Mesendoderm (in vitro differentiated cells): ENCODE measurements around the gene NEUROG3.
A peak's percentile ranks its signal among the peaks of the same experiment; 100 is the strongest.

Experiments used
- DNase-seq: peaks from one replicate; pipeline ENCODE4 v3.0.0; 2013
- H2AK5ac ChIP-seq: 2 replicates; pipeline ENCODE4 v1.6.1; 2013; ENCODE audit warnings: low read length, inconsistent platforms
- H2BK120ac ChIP-seq: 2 replicates; pipeline ENCODE4 v1.6.1; 2013; ENCODE audit warnings: low read depth, mild to moderate bottlenecking, low read length, moderate library complexity, mixed read lengths
- H2BK15ac ChIP-seq: replicated peaks from 2 replicates; pipeline ENCODE4 v1.6.1; 2013; ENCODE audit warnings: low read depth, mild to moderate bottlenecking, moderate library complexity
- H2BK5ac ChIP-seq: 2 replicates; pipeline ENCODE4 v1.6.1; 2013; ENCODE audit warnings: low read length, inconsistent platforms
- H3K18ac ChIP-seq: 2 replicates; pipeline ENCODE4 v1.6.1; 2013; ENCODE audit warnings: mild to moderate bottlenecking, low read length, mixed read lengths
- H3K23ac ChIP-seq: one replicate; pipeline ENCODE4 v1.6.1; 2013; ENCODE audit warnings: low read length
- H3K27ac ChIP-seq: 2 replicates; pipeline ENCODE4 v1.5.1; 2013; ENCODE audit warnings: low read depth, mild to moderate bottlenecking, inconsistent platforms, low read length, moderate library complexity
- H3K27me3 ChIP-seq: 2 replicates; pipeline ENCODE4 v1.6.1; 2013; ENCODE audit warnings: low read length, control low read depth, mild to moderate bottlenecking, inconsistent platforms; ENCODE audit not compliant: insufficient read depth, poor library complexity
- H3K36me3 ChIP-seq: 2 replicates; pipeline ENCODE4 v1.6.1; 2013; ENCODE audit warnings: low read length, inconsistent platforms; ENCODE audit not compliant: control insufficient read depth, insufficient read depth
- H3K4ac ChIP-seq: one replicate; pipeline ENCODE4 v1.6.1; 2013; ENCODE audit warnings: low read depth, mild to moderate bottlenecking, low read length, moderate library complexity
- H3K4me1 ChIP-seq: 2 replicates; pipeline ENCODE4 v1.6.1; 2013; ENCODE audit warnings: low read depth, low read length, inconsistent platforms; ENCODE audit not compliant: control insufficient read depth
- H3K4me2 ChIP-seq: 2 replicates; pipeline ENCODE4 v1.6.1; 2013; ENCODE audit warnings: low read length
- H3K4me3 ChIP-seq: 2 replicates; pipeline ENCODE4 v1.5.1; 2013; ENCODE audit warnings: mild to moderate bottlenecking, low read length
- H3K56ac ChIP-seq: one replicate; pipeline ENCODE4 v1.6.1; 2013; ENCODE audit warnings: low read length
- H3K79me1 ChIP-seq: 2 replicates; pipeline ENCODE4 v1.6.1; 2013; ENCODE audit warnings: low read length, inconsistent platforms
- H3K79me2 ChIP-seq: 2 replicates; pipeline ENCODE4 v1.6.1; 2013; ENCODE audit warnings: mild to moderate bottlenecking, low read length; ENCODE audit not compliant: control insufficient read depth, insufficient read depth
- H3K9ac ChIP-seq: 2 replicates; pipeline ENCODE4 v1.6.1; 2013; ENCODE audit warnings: low read length, inconsistent platforms
- H4K5ac ChIP-seq: one replicate; pipeline ENCODE4 v1.6.1; 2013; ENCODE audit warnings: low read length
- H4K8ac ChIP-seq: one replicate; pipeline ENCODE4 v1.6.1; 2013; ENCODE audit warnings: low read depth, mild to moderate bottlenecking, control low read depth, low read length, moderate library complexity
- WGBS: extraction: QIAGEN DNeasy Blood & Tissue Kit; methylation state at CpG from one replicate; pipeline ENCODE4 v1.1.7; 2013; ENCODE audit warnings: low lambda C conversion rate, missing lambda C conversion rate; ENCODE audit not compliant: insufficient coverage; ENCODE audit errors: extremely low coverage; 5-methylcytosine and 5-hydroxymethylcytosine counted together

The NEUROG3 gene

DNA sequence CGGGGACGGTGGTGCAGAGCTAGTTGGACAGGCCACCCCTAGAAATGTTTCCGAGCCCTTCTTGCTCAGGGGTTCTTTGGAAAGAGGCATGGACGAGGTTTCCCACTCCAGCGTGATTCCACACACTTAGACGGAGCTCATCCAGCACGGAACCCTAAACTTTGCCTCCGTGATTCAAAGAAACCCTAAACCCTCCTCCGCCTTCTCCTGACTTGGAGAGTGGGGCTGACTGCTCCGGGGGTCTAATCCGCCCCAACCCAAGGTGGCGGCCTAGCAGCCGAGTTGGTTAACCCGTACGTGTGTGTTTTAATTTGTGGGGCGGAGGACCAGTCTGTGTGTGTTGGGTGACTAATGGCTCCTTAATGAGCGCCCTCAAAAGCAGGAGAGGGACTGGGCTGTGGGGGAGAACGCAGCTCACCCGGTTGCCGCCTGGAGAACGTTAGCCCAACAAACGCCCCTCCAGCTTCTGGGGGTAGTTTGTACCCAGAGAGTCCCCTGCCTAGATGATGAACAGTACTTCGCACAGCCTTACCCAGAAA lies 3.8 kb downstream of the NEUROG3 start:
- H3K27me3 ChIP-seq: peaks cover 85% of the 10 kb centered on the region
- H4K8ac ChIP-seq: no peak overlapping the region
- H2BK5ac ChIP-seq: no peak overlapping the region
- H3K4ac ChIP-seq: no peak overlapping the region
- no peaks in the 10 kb centered on the region for H3K36me3 ChIP-seq
- no peak for DNase-seq
- H3K56ac ChIP-seq: no peak overlapping the region
- no peak overlapping the region for H2AK5ac ChIP-seq
- H3K4me2 ChIP-seq: no peak overlapping the region
- no peak overlapping the region for H3K23ac ChIP-seq
- H3K9ac ChIP-seq: no peak overlapping the region
- H3K79me2 ChIP-seq: no peaks in the 10 kb centered on the region
- H3K79me1 ChIP-seq: no peaks in the 10 kb centered on the region
- no CpG with 5 or more reads among the region's 23 CpGs for WGBS
- no peak overlapping the region for H4K5ac ChIP-seq
- no peak overlapping the region for H3K4me3 ChIP-seq
- H3K27ac ChIP-seq: no peak overlapping the region
- no peak overlapping the region for H2BK15ac ChIP-seq
- H3K18ac ChIP-seq: no peak overlapping the region
- no peaks in the 10 kb centered on the region for H3K4me1 ChIP-seq
- no peak overlapping the region for H2BK120ac ChIP-seq

DNA sequence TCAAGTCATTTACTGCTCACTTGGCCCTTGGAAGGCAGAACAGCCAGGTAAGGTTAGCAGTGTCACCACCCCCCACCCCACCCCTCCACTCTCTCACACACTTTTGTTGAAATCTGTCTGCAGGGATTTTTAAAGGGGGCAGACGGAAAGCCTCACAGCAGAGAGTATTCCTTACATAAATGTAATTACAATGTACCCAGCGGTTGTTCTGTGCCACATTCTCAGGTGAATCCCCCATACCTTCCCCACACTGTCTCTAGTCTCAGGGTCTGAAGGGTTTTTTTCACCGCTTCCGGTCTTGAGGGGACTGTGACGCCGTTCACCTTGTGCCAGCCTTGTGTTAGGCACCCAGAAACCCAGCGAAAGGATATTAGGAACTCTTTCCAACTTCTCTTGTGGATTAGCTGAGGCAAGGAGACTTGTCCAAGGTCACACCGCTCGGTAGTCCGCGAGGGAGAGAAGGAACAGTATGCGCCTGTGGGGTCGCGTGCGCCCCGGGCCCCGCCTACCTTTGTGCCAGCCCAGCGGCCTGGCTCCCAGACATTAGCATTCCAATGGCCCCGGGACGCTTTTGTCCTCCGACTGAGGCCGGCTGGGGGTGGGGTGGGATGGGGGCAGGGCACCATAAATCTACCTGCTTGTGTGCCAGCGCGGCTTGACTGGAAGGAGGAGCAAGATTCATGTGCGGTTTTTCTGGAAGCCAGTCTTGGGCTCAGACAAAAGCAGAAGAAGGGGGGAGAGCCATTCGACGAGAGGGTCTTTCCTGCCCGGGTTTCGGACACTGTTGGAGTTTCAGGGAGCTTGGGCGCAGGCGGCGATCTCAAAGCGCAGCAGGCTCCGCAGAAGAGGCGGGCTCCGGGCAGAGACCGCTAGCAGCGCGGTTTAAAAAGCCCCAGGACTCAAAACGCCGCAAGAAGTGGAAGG lies 4.5 kb downstream of the NEUROG3 start:
- Histone ChIP-seq H3K9ac (no peak overlapping the region), H3K23ac (no peak overlapping the region), H3K36me3 (no peaks in the 10 kb centered on the region), H2BK120ac (no peak overlapping the region), H3K56ac (no peak overlapping the region), H2AK5ac (no peak overlapping the region), H3K4me2 (no peak overlapping the region), H3K27ac (no peak overlapping the region), H2BK5ac (no peak overlapping the region), H4K5ac (no peak overlapping the region), H3K4me1 (no peaks in the 10 kb centered on the region), H4K8ac (no peak overlapping the region), H3K4ac (no peak overlapping the region), H3K79me1 (no peaks in the 10 kb centered on the region), H3K79me2 (no peaks in the 10 kb centered on the region), H3K27me3 (peaks cover 83% of the 10 kb centered on the region), H2BK15ac (no peak overlapping the region), H3K4me3 (no peak overlapping the region), H3K18ac (no peak overlapping the region)
- no peak for DNase-seq
- WGBS: no CpG with 5 or more reads among the region's 41 CpGs

DNA sequence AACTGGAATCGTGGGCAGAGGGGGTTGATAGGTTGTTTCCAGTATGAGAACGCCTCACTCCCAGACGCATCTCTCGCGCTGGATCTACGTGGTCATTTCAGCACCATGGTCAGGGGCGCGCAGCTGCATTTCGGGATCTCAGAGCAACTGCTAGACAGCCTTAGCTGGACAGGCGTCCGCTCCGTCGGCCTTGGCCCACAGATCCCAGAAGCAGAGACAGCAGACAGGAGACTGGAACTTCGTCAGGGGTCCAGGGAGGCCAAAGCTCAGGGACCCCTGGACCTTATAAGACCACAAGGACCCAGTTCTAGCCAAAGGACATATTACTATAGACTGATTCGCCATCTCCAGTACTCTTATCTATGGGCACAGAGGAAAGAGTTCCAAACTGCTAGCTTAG lies 5.3 kb downstream of the NEUROG3 start:
- Histone ChIP-seq H3K4me2 (no peak overlapping the region), H4K8ac (no peak overlapping the region), H3K27ac (no peak overlapping the region), H2BK5ac (no peak overlapping the region), H3K4ac (no peak overlapping the region), H3K4me1 (no peaks in the 10 kb centered on the region), H2AK5ac (no peak overlapping the region), H3K79me2 (no peaks in the 10 kb centered on the region), H3K27me3 (peaks cover 79% of the 10 kb centered on the region), H2BK120ac (no peak overlapping the region), H3K36me3 (no peaks in the 10 kb centered on the region), H3K56ac (no peak overlapping the region), H3K4me3 (no peak overlapping the region), H4K5ac (no peak overlapping the region), H3K18ac (no peak overlapping the region), H3K9ac (no peak overlapping the region), H3K79me1 (no peaks in the 10 kb centered on the region), H2BK15ac (no peak overlapping the region), H3K23ac (no peak overlapping the region)
- WGBS: no CpG with 5 or more reads among the region's 15 CpGs
- peak; percentile 71 for DNase-seq

DNA sequence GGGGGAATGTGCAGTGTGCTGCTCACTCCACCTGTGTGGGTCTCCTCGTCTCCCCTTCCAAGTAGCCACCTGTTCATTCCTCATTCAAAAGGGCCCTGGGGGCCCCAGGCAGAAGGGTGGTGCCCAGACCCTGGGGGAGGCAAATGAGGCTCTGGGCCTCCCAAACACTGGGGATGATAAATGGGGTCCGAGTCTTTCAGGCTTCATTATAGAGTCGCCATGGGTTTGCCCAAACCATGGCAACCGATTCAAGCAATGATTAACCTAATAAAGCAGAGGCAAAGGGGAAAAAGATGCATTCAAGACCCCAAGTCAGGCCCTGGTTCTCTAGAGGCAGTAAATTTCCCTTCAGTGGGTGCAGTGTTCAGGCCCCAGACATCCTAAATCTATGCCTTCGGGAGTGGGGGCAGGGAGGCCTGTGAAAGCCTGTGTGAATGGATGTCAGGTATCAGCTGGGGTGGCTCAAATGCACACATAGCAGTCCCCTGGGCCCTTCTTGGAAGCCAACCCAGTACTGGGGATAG lies 10.4 kb downstream of the NEUROG3 start:
- H3K18ac ChIP-seq: no peak overlapping the region
- DNase-seq: no peak
- no peak overlapping the region for H4K5ac ChIP-seq
- no peak overlapping the region for H4K8ac ChIP-seq
- no peak overlapping the region for H3K4ac ChIP-seq
- H3K79me1 ChIP-seq: no peaks in the 10 kb centered on the region
- no peak overlapping the region for H2BK5ac ChIP-seq
- H3K4me2 ChIP-seq: no peak overlapping the region
- no peak overlapping the region for H2BK120ac ChIP-seq
- no peak overlapping the region for H2BK15ac ChIP-seq
- no CpG with 5 or more reads among the region's 5 CpGs for WGBS
- H3K36me3 ChIP-seq: no peaks in the 10 kb centered on the region
- no peaks in the 10 kb centered on the region for H3K4me1 ChIP-seq
- no peak overlapping the region for H3K23ac ChIP-seq
- no peaks in the 10 kb centered on the region for H3K79me2 ChIP-seq
- H3K27ac ChIP-seq: no peak overlapping the region
- no peak overlapping the region for H2AK5ac ChIP-seq
- H3K9ac ChIP-seq: no peak overlapping the region
- H3K27me3 ChIP-seq: peaks cover 29% of the 10 kb centered on the region
- H3K4me3 ChIP-seq: no peak overlapping the region
- no peak overlapping the region for H3K56ac ChIP-seq

DNA sequence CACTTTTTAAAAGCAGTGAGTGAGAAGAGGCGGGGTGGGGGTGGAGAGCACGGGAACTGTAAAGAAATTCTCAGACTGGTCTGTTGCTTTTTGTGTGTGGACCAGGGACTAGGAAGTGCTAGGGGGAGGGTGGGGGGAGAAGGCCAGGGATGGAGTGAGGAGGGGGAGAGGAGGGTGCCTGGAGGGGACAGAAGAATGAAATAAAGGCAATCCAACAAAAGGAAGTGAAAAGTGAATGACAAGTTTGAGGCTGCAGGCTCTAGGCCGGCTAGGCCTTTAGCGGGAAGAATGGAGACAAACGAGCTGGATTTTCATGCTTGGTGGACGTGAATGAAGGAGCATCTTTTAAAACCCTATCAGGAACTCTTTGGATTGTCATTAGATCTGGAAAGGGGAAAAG lies 13.7 kb downstream of the NEUROG3 start:
- H3K4ac ChIP-seq: no peak overlapping the region
- H2BK15ac ChIP-seq: no peak overlapping the region
- H3K18ac ChIP-seq: no peak overlapping the region
- H3K4me2 ChIP-seq: no peak overlapping the region
- H2AK5ac ChIP-seq: no peak overlapping the region
- no peak overlapping the region for H3K4me3 ChIP-seq
- H3K79me2 ChIP-seq: no peaks in the 10 kb centered on the region
- H3K79me1 ChIP-seq: no peaks in the 10 kb centered on the region
- H3K4me1 ChIP-seq: no peaks in the 10 kb centered on the region
- no peak overlapping the region for H4K8ac ChIP-seq
- no CpG with 5 or more reads among the region's 6 CpGs for whole genome bisulfite sequencing
- no peak overlapping the region for H3K56ac ChIP-seq
- no peak overlapping the region for H3K23ac ChIP-seq
- H3K27me3 ChIP-seq: peaks cover 9% of the 10 kb centered on the region
- no peak overlapping the region for H3K9ac ChIP-seq
- no peak overlapping the region for H4K5ac ChIP-seq
- H2BK5ac ChIP-seq: no peak overlapping the region
- no peaks in the 10 kb centered on the region for H3K36me3 ChIP-seq
- no peak for DNase-seq
- no peak overlapping the region for H2BK120ac ChIP-seq
- H3K27ac ChIP-seq: no peak overlapping the region
